GM18520 (cell line): ENCODE results near the gene ABCF2.

Experiments used
- ATAC-seq: cut with Tn5 transposase; IDR thresholded peaks from one replicate; pipeline ENCODE4 v1.9.1; 2021; ENCODE audit not compliant: unreplicated experiment

The ABCF2 gene

DNA sequence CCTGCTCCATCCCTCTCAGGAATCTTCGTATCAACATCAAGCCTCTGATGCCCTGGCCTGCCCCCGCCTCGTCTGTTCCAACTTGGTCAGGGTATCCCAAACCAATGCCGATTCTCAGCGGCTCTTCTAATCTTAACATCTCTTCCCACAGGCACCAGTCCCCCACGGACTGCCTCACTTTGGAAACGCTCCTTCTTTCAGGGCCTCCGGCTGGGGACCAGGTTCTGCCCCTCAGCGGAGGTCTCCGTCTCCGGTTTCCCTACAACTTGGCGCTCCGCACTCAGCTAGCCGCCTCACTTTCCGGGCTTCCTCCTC, 488 bp downstream of the ABCF2 start:
- ATAC-seq = no peak

DNA sequence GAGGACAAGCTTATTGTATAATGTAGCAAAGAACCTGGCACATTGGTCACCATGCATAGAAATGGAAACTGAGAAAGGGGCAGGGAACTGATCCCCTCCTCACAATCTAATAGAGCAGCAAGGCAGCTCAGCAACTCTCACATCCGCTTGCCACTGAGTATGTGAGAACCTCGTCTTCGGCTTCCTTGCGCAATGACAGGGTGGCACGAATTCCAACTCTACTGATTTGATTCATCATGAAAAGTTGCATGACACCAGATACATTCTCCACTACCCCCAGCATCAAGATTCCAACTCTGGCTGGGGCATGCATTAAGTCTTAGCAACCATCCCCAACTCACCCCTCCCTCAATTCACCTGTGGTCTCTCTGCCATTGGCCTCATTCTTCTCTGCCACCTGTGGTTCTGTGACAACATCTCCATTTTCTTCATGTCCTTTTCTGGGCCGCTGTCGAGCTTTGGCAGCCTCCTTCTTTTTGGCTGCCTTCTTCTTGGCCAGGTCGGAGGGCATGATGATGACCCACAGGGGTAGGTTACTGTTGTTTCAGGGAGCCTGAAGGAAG, 976 bp downstream of the ABCF2 start:
- no peak for ATAC-seq

DNA sequence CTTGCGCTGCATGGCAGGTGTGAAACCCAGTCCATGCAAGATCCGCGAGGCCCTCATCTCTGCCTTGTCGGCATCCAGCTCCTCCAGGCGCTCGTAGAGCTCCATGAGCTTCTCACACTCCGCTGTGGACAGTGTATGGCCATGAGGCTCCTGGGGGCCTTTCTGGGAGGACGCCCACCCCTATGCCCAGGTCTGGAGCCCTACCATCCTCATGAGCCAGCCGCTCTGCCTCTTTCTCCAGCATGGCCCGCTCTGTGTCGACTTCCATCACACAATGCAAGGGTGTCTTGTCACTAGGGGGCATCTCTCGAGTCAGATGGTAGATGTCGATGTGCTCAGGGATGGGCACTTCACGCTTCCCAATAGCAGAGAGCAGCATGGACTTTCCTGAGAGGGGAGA, 3.3 kb downstream of the ABCF2 start:
- no peak for ATAC-seq

DNA sequence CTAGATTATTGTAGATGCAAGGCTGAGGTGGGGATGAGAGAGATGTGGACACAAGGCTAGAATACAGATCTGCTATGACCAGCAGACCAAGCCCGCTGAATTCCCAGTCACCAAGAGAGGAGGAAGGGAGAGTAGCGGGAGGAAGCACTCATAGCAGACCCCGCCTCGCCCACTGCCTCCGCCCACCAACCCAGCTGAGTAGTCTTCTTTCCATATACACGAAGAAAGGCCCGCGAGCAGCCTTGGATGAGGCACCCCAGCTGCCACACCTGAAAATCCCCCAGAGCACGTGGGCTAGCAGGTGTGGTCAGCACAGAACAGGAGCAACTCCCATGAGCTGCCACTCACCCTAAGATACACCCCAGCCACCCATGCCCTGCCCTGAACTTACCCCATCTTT, 8.8 kb downstream of the ABCF2 start:
- ATAC-seq = no peak

DNA sequence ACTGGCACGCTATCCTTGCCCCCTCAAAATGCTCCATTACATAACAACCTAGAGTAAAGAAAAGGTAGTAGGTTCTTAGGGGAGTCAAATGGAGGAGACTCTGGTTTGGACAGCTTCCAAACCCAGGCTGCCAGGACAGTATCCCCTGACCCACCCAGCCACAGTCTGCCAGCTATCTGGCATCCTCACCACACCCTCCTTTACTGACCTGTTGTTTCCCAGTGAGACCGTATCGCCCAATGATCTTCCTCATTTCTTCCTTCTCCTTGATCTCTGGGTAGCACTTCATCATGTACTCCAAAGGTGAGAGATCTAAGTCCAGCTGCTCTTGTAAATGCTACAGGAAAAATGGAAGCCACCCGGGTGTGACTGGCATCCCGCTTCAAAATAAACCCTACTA, 11.6 kb downstream of the ABCF2 start:
- ATAC-seq = no peak

DNA sequence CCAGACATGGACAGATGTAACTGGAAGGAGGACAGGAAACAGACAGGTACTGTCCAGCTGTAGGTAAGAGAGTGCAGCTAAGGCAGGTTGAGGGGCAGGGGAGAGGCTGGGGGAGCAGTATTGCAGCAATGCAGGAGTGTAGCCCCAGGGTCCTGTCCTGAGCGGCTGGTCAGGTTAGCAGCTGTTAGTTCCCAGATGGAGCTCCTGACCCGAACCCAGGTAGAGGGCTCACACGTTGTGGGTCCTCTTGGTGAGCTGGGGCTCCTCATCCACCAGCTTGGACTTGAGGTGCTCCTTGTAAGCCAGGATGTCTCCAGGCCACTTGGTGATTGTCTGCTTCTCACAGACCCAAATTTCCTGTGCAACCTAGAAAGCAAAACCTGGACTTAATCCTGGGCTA, 13.2 kb downstream of the ABCF2 start:
- no peak for ATAC-seq

DNA sequence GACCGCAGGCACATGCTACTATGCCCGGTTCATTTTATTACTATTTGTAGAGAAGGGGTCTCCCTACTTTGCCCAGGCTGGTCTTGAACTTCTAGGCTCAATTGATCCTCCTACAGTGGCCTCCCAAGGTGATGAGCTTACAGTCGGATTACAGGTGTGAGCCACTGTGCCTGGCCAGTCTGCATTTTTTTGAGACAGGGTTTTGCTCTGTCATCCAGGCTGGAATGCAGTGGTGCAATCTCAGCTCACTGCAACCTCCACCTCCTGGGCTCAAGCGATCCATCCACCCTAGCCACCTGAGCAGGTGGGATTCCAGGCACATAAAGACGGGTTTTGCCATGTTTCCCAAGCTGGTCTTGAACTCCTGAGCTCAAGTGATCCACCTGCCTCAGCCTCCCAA, 14.4 kb downstream of the ABCF2 start:
- no peak for ATAC-seq

DNA sequence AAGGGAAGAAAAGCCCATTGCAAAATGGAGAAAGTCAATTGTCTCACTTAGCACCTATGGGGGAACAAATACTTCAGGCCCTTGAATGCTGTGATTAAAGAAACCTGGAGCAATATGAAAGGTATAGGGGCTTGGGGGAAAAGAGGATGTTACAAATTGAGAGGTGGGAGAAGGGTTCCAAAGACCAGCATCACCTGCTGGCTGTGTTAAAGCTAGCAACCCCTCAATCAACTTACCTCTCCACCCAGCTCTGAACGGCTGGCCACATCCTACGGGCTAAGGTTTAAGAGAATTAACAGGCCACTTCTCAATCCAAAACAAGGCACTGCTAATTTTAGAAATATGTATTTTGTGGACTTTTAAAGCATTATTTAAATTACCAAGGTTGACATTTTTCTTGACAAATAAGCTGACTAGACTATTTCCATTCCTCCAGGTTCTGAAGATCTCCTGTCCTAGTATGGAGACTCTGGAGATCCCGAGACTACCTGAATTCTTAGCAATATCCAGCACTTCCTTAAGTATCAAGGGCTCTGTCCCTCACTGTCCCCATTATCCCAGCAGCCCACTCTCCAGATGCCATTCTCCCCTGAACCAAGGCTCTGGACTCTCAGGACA, 15.7 kb downstream of the ABCF2 start:
- no peak for ATAC-seq

DNA sequence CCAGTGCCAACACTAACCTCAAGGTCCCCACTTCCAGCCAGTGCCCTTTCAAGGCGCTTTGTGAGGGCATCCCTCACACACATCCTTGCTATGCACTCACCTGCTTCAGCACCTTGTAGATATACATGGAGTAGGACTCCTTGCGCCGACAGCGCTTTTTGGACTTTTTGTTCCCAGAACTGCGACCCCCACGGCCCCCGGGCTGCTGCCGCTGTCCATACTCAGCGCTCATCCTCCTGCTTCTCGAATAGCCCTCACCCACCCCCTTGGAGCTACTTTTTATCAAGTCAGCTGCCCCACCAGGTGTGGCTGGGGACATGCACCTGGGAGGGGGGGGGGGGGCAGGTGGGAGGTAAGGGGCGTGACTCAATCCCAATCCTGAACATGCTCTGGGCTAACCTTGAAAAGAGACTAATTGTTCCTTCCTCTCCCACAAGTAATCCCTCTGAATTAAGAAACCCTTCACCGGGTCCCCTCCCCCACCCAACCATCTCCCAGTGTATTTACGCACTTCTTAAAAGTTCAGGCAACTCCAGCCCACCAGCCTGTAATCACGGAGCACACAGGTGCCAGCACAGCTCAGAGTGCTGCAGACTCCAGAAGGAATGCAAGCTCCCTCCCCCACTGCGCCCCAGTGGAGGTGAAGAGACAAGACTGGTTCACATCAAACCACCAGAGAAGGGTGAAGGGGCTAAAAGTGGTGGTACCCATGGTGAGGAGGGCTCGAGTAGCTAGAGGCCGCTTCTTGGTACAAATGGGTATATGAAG, 16.7 kb downstream of the ABCF2 start, which contains the start of gene H2BK1:
Gene H2BK1 (minus strand): TSS at position 402 of the 768 bp plus-strand sequence. CDS start 170 bp downstream, at position 232.
- no peak for ATAC-seq

DNA sequence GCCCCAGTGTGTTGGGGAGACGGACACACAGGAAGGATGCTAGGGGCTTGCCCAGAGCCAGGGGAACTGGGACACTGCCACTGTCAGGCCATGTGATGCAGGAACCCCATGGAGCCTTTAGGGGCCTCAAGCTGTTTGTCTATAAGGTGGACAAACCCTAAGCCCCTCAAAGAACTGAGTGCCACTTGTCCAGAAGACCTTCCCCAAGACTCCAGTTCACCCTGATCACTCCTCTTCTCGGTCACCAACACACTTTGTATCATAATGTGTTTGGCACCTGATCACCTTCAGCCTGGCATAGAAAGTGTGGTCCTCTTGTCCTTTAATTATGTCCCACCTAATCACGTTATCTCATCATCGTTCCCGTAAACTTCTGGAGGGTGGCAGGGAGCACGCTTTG, 17.4 kb downstream of the ABCF2 start:
- no peak for ATAC-seq

DNA sequence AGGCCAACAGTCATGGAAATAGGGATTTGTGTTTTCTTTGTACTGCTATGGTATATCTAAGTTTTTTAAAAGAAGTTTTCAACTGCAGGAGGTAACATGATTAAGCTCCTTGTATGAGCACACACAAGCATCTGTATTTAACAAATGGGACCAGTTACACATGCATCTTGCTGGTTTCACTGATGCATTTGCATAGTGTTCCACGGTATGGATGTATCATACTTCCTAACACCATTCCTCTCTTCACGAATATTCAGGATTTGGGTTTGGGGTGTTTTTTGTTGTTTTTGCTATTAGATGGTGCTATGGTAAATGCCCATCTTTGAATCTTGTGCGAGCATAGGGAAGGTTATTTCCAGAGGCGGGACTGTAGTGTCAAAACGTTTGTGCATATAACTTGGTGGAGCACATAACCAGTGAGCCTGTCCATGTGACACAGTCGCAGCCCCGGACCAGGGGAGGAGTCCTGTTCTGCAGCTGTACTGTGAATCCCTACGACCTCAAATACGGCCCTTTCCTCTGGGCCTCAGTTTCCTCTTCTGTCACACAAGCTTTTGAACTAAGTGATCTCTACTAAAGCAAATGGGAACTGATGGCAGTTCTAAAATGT, 18.6 kb downstream of the ABCF2 start:
- ATAC-seq = no peak

DNA sequence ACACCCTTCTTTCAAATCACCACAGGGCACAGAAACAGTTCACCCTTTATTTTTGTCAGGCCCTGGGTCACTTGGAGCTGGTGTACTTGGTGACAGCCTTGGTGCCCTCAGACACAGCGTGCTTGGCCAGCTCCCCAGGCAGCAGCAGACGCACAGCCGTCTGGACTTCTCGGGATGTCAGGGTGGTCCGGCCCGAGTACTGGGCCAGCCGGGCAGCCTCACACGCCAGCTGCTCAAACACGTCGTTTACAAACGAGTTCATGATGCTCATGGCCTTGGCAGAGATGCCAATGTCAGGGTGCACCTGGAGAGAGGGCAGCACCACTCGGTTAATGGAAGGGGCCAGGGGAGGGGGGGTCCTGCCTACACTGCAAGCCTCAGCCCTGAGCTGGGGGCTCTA, 19.2 kb downstream of the ABCF2 start:
- ATAC-seq = no peak

DNA sequence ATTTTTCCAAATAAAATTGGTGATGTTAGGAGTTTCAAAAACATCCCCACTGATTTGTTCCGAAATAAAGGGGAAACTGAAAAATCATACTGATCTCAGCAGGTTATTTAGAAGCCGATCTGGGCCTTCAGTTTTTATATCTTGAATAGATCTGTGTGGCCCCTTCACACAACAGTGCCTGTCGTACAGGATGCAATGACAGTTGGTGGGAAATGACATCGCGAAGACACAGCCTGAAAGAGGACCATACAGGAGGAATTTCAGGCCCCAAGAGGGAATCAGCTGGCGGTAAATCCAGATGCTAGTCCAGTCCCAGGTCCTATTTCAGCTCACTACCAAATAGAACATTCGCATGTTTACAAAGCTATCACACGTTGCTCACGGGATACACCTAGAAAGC, 19.7 kb downstream of the ABCF2 start:
- ATAC-seq = no peak

DNA sequence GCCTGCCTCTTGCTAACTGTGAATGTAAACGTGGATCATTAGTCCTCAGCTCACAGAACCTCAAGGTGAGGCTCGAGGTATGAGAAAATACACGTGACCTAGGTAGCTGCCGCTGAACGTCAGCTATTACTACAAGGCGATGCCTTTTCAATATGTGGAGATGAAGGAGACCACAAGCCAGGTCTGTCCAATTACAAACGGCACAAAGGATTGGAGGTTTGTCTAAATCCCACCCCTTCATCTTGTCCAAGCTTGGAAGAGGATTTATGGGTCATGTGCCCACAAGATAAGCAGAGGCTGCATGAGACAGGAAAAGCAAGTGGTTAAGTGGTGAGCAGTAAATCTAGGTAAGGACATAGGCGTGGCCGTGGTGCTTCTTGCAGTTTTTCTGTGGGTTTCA, 20.1 kb downstream of the ABCF2 start:
- ATAC-seq = no peak

DNA sequence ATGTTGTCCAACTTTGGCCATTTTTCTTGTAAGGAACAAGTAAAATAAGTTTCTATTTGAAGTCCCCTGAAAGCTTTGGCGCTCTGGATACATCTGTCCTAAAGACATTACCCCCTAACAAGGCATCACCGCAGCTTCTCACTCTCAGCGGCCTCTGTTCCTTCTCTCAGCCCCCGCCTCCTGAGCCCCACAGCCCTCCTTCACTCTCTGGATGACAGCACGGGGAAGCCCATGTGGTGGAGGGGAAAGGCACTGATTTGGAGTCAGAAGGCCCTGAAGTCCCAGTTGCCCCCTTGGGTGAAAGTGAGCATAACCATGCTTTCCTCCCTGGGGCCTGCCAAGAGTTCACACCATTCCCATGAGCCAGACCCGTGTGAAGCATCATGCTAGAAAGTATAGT, 21.3 kb downstream of the ABCF2 start:
- ATAC-seq = no peak

DNA sequence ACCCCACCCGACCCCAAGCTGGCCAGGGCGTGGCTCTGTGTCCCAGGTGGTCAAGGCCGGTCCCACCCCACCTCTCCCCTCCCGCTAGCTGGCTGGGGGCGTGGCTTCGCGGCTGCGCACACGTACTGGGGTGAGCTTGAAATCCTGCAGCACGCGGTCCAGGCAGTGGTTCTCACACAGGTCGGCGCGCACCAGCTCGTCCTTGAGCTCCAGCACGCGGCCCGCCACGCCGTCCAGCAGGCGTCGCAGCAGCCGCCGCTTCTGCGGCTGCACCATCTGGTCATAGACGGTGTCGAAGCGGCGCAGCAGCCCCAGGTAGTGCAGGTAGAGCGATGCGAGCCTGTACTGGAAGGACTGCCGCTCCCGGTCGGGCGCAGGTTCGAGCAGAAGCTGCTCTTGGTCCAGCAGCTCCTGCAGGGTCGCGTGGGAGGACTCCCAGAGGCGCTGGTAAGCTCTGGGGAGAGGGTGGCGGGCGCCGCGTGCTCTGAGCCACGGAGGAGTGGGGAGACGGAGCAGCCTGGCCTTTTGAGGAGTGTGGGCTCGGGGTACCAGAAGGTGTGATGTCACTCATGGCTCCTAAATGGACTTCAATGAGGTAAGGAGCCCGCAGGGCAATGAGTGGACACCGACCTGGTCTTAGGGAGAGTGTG, 22.5 kb downstream of the ABCF2 start:
- ATAC-seq = no peak

DNA sequence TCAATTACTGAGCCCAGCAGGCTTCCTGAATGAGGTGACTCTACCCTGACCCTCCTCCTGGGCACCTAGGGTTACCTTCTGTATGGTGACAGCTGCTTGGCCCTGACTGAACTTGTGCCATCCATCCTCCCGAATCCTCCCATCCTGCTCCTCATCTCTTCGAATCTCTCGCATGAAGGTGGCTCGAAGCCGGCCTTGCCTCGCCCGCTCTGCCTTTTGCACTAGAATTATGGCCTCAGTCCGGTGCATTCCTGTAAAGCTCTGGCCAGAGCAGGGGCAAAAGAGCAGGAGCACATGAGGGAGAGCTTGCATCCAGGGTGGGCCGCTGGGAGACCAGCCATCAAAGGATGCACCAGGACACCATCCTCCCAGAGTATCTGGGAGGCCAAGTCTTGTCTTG, 24.2 kb downstream of the ABCF2 start:
- ATAC-seq = no peak

DNA sequence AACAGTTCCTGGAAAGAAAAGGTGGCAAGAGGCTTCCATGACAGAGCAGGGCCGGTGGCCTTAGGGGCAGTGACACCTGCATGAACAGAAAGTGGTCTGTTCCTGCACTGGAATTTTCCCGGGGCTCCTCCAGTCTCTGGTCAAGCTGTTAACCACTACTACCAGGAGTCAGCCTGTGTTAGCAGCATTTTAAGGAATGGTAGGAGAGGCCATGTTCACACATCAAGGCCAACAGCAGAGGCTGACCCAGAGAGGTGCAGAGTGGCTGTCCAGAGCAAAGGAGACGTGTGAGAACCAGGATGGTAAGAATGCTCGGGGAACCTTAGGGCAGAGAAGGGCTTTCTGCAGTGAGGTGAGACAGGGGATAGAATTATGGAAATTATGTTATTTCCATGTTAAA, 25.3 kb downstream of the ABCF2 start:
- no peak for ATAC-seq

DNA sequence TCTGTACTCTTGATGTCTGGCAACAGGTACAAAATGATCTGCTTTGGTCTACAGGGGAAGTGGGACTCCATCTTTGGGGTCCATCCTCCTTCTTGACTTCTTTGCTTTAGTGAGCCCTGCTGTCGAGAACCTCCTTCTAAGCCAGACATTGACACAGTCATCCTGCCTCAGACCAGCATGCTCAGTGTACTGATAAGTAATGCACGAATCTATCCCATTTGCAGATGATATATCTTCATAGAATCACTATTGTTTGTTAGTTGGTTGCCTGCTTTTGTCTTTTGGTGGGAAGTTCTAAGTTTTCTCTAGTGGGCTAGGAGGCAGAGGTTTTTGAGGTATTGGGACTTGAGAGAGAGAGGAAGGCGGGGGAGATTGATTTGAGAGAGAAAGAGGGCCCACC, 25.7 kb downstream of the ABCF2 start:
- ATAC-seq = no peak

DNA sequence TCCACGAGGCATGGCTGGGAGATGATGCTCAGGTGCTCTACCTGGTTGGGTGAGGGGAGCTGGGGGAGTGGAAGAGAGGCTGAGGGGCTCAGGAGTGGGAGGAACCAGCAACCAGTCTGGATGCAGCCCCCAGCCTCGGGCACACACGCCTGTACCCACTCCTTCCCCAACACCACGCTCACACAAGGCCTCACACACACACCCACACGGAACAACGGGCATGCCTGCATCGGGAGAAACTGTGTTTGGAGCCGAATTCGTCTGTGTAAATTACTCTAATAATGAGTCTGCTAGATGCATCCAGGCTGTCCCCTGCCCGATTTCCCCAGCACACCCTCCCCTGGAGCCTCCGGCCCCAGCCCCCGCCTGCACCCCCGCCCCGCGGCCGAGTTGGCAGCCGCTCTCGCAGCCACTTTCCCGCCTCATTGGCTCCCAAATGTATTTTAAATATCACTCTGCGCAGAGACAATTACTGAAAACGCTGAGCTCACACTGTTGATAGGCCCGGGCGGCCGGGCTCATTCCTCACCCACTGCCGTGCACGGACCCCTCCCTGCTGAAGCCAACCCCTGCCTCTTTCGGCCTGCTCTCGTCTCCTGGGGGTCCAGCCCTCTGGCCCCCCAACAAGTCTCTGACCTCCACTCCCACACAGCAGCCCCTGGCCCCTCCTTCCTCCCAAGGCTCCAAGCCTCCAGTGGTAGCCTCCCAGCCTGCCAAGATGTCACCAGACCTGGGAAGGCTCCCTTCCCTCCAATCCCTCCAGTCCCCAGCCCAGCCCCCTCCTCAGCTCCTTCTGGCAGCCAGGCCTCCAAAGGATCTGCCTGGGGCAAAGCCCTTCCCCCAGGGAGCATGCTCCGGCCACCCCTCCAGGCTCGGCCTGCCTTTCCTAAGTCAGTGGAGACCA, 27.8 kb downstream of the ABCF2 start:
- ATAC-seq = no peak

DNA sequence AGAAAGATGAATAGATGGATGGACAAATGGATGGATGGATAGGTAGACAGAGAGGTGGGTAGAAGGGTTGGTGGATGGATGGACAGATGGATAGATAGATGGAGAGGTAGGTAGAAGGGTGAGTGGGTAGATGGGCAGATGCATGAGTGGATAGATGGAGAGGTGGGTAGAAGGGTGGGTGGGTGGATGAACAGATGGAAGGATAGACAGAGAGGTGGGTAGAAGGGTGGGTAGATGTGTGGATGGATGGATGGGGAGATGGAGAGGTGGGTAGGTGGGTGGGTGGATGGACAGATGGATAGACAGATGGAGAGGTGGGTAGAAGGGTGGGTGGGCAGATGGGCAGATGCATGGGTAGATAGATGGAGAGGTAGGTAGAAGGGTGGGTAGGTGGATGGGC, 29.1 kb downstream of the ABCF2 start:
- ATAC-seq = no peak
